Measurements from ENCODE around the gene THOC1. TPM values are rescaled to one million over a fixed set of nuclear protein-coding genes. Genes with fewer than 3 reads are reported as not detected.

Gene THOC1
- total and polyA plus RNA-seq, 2 experiments from 2014 or later = 73.0 to 108 TPM

- Histone ChIP-seq H3K36me3 (ENCODE audit: insufficient read depth) (peaks cover 55% of the 10 kb centered on the region), H3K4me3 (no peak overlapping the region), H3F3A (replicated peaks; ENCODE audit: low read depth) (no peaks in the 10 kb centered on the region), H3K79me2 (replicated peaks; ENCODE audit: insufficient read depth) (no peaks in the 10 kb centered on the region; the same call in 1 of the 2 replicates), H4K20me1 (replicated peaks; ENCODE audit: insufficient read depth) (peaks cover 7% of the 10 kb centered on the region; the same call in 1 of the 2 replicates), H3K9me2 (ENCODE audit: insufficient read depth) (no peaks in the 10 kb centered on the region), H3K27me3 (ENCODE audit: insufficient read depth) (no peaks in the 10 kb centered on the region), H3K4me2 (no peak overlapping the region), H3K4me1 (ENCODE audit: insufficient read depth) (peaks cover 17% of the 10 kb centered on the region), H3K27ac (ENCODE audit: low read depth) (no peak overlapping the region), H2AFZ (no peak overlapping the region)
- Mint-ChIP-seq H3K36me3 (ENCODE audit: low read depth) (peaks cover 75% of the 10 kb centered on the region), H3K27me3 (ENCODE audit: insufficient read depth, low read depth, poor library complexity) (peaks cover 2% of the 10 kb centered on the region), H3K4me1 (peaks cover 21% of the 10 kb centered on the region; the same call in 2 of the 3 replicates), H3K9me3 (no peaks in the 10 kb centered on the region), H3K27ac (no peak overlapping the region), H3K4me3 (no peak overlapping the region)
- DNase-seq (ENCODE audit: low spot score) = no peak
- ATAC-seq = no peak
- TF ChIP-seq EZH2 (IDR thresholded peaks at IDR 0.05; ENCODE audit: low read depth, unreplicated experiment) (no peak), EZH2phosphoT487 (IDR thresholded peaks at IDR 0.05; ENCODE audit: unreplicated experiment) (no peak), JUNB (IDR thresholded peaks at IDR 0.05; ENCODE audit: unreplicated experiment) (no peak), ZNF331 (CRISPR knock-in tag; IDR thresholded peaks at IDR 0.05; ENCODE audit: low read depth) (no peak), CREB1 (CRISPR knock-in tag; IDR thresholded peaks at IDR 0.05; ENCODE audit: low read depth) (no peak), NANOG (IDR thresholded peaks at IDR 0.05; ENCODE audit: borderline replicate concordance) (no peak), POLR2AphosphoS5 (IDR thresholded peaks at IDR 0.05; ENCODE audit: low read depth) (no peak), STAT1 (IDR thresholded peaks at IDR 0.05; ENCODE audit: unreplicated experiment) (no peak), REST (IDR thresholded peaks at IDR 0.05; ENCODE audit: unreplicated experiment) (no peak), ZNF114 (CRISPR knock-in tag; IDR thresholded peaks at IDR 0.05) (no peak)
- TF ChIP-seq, protein P1, sequence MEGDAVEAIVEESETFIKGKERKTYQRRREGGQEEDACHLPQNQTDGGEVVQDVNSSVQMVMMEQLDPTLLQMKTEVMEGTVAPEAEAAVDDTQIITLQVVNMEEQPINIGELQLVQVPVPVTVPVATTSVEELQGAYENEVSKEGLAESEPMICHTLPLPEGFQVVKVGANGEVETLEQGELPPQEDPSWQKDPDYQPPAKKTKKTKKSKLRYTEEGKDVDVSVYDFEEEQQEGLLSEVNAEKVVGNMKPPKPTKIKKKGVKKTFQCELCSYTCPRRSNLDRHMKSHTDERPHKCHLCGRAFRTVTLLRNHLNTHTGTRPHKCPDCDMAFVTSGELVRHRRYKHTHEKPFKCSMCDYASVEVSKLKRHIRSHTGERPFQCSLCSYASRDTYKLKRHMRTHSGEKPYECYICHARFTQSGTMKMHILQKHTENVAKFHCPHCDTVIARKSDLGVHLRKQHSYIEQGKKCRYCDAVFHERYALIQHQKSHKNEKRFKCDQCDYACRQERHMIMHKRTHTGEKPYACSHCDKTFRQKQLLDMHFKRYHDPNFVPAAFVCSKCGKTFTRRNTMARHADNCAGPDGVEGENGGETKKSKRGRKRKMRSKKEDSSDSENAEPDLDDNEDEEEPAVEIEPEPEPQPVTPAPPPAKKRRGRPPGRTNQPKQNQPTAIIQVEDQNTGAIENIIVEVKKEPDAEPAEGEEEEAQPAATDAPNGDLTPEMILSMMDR (conservative IDR thresholded peaks at IDR 0.05; ENCODE audit: low read depth in 2 of 2) = no peak
- TF ChIP-seq, protein P2, sequence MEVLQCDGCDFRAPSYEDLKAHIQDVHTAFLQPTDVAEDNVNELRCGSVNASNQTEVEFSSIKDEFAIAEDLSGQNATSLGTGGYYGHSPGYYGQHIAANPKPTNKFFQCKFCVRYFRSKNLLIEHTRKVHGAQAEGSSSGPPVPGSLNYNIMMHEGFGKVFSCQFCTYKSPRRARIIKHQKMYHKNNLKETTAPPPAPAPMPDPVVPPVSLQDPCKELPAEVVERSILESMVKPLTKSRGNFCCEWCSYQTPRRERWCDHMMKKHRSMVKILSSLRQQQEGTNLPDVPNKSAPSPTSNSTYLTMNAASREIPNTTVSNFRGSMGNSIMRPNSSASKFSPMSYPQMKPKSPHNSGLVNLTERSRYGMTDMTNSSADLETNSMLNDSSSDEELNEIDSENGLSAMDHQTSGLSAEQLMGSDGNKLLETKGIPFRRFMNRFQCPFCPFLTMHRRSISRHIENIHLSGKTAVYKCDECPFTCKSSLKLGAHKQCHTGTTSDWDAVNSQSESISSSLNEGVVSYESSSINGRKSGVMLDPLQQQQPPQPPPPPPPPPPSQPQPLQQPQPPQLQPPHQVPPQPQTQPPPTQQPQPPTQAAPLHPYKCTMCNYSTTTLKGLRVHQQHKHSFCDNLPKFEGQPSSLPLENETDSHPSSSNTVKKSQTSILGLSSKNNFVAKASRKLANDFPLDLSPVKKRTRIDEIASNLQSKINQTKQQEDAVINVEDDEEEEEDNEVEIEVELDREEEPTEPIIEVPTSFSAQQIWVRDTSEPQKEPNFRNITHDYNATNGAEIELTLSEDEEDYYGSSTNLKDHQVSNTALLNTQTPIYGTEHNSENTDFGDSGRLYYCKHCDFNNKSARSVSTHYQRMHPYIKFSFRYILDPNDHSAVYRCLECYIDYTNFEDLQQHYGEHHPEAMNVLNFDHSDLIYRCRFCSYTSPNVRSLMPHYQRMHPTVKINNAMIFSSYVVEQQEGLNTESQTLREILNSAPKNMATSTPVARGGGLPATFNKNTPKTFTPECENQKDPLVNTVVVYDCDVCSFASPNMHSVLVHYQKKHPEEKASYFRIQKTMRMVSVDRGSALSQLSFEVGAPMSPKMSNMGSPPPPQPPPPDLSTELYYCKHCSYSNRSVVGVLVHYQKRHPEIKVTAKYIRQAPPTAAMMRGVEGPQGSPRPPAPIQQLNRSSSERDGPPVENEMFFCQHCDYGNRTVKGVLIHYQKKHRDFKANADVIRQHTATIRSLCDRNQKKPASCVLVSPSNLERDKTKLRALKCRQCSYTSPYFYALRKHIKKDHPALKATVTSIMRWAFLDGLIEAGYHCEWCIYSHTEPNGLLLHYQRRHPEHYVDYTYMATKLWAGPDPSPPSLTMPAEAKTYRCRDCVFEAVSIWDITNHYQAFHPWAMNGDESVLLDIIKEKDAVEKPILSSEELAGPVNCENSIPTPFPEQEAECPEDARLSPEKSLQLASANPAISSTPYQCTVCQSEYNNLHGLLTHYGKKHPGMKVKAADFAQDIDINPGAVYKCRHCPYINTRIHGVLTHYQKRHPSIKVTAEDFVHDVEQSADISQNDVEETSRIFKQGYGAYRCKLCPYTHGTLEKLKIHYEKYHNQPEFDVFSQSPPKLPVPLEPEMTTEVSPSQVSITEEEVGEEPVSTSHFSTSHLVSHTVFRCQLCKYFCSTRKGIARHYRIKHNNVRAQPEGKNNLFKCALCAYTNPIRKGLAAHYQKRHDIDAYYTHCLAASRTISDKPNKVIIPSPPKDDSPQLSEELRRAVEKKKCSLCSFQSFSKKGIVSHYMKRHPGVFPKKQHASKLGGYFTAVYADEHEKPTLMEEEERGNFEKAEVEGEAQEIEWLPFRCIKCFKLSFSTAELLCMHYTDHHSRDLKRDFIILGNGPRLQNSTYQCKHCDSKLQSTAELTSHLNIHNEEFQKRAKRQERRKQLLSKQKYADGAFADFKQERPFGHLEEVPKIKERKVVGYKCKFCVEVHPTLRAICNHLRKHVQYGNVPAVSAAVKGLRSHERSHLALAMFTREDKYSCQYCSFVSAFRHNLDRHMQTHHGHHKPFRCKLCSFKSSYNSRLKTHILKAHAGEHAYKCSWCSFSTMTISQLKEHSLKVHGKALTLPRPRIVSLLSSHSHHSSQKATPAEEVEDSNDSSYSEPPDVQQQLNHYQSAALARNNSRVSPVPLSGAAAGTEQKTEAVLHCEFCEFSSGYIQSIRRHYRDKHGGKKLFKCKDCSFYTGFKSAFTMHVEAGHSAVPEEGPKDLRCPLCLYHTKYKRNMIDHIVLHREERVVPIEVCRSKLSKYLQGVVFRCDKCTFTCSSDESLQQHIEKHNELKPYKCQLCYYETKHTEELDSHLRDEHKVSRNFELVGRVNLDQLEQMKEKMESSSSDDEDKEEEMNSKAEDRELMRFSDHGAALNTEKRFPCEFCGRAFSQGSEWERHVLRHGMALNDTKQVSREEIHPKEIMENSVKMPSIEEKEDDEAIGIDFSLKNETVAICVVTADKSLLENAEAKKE (CRISPR knock-in tag; IDR thresholded peaks at IDR 0.05) = no peak
- TF ChIP-seq, protein P3, sequence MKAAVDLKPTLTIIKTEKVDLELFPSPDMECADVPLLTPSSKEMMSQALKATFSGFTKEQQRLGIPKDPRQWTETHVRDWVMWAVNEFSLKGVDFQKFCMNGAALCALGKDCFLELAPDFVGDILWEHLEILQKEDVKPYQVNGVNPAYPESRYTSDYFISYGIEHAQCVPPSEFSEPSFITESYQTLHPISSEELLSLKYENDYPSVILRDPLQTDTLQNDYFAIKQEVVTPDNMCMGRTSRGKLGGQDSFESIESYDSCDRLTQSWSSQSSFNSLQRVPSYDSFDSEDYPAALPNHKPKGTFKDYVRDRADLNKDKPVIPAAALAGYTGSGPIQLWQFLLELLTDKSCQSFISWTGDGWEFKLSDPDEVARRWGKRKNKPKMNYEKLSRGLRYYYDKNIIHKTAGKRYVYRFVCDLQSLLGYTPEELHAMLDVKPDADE (IDR thresholded peaks at IDR 0.05) = no peak
These were observed 54.3 kb downstream of the THOC1 start for GRCh38 chr18:213505-213904.

Measured in GM23338 (cell line).